H1 (cell line): ENCODE measurements around the gene ZNF620. TPM values are rescaled to one million over a fixed set of nuclear protein-coding genes. Genes with fewer than 3 reads are reported as not detected.

ENCODE experiments used
- CTCF ChIA-PET: fragments of 300-600 bp; sonication (Branson Sonifier 250); formaldehyde crosslinking; loops from one replicate; lab custom pipeline; 2021; ENCODE audit not compliant: partially characterized antibody; lab: Charles Lee
- POLR2A ChIA-PET: fragments of 300-600 bp; sonication (Branson Sonifier 250); formaldehyde crosslinking; loops from one replicate; lab custom pipeline; 2021; ENCODE audit warnings: inconsistent platforms; ENCODE audit not compliant: partially characterized antibody; lab: Charles Lee
- DNase-seq, 2 experiments: peaks; one replicate each; pipeline versions ENCODE4 v3.0.0 to v3.0.0-alpha.2; 2010 to 2022; ENCODE audit warnings: low spot score in 2 of 2, low read depth in 1 of 2, mixed read lengths in 1 of 2
- FAIRE-seq: peaks from 2 replicates; lab custom pipeline; 2011; peaks lifted over from hg19 to GRCh38; lab: Jason Lieb, UNC
- H2AFZ ChIP-seq: 2 replicates; pipeline ENCODE4 v1.8.1; 2012; ENCODE audit warnings: low read length, inconsistent platforms
- H2AK5ac ChIP-seq: 2 replicates; pipeline ENCODE4 v1.6.1; 2013; ENCODE audit warnings: low read depth, low read length
- H2BK120ac ChIP-seq: replicated peaks from 2 replicates; pipeline ENCODE3; 2013; ENCODE audit warnings: low read depth, low read length, inconsistent platforms
- H2BK12ac ChIP-seq: 2 replicates; pipeline ENCODE4 v1.6.1; 2013; ENCODE audit warnings: low read depth, low read length
- H2BK15ac ChIP-seq: 2 replicates; pipeline ENCODE4 v1.6.1; 2013; ENCODE audit warnings: low read length
- H2BK20ac ChIP-seq: 2 replicates; pipeline ENCODE4 v1.6.1; 2013; ENCODE audit warnings: low read length
- H2BK5ac ChIP-seq: 2 replicates; pipeline ENCODE4 v1.6.1; 2013; ENCODE audit warnings: low read depth, low read length
- H3K14ac ChIP-seq: 2 replicates; pipeline ENCODE4 v1.6.1; 2013; ENCODE audit warnings: inconsistent platforms; ENCODE audit not compliant: insufficient read length
- H3K18ac ChIP-seq: 2 replicates; pipeline ENCODE4 v1.6.1; 2013; ENCODE audit warnings: low read length; ENCODE audit errors: extremely low read depth
- H3K23ac ChIP-seq: 2 replicates; pipeline ENCODE4 v1.6.1; 2013; ENCODE audit warnings: inconsistent platforms; ENCODE audit not compliant: insufficient read length
- H3K23me2 ChIP-seq: 2 replicates; pipeline ENCODE4 v1.6.1; 2013; ENCODE audit warnings: low read depth, low read length
- H3K27ac ChIP-seq: 2 replicates; pipeline ENCODE4 v1.6.1; 2011; ENCODE audit warnings: low read depth, low read length, inconsistent platforms
- H3K27me3 ChIP-seq, 4 experiments: replicated peaks in 1 of 4; 1 replicate in 1 of 4; 2 replicates in 3 of 4; pipeline versions ENCODE4 v1.6.1 to v1.8.1; 2011 to 2013; ENCODE audit warnings: low read length in 3 of 4, mild to moderate bottlenecking in 3 of 4, inconsistent platforms in 2 of 4, mixed read lengths in 2 of 4, moderate library complexity in 1 of 4; ENCODE audit not compliant: control insufficient read depth in 3 of 4, insufficient read depth in 3 of 4; ENCODE audit errors: extremely low read depth in 1 of 4
- H3K36me3 ChIP-seq, 4 experiments: 2 replicates each; pipeline versions ENCODE4 v1.6.1 to v1.8.1; 2011 to 2013; ENCODE audit warnings: mild to moderate bottlenecking in 4 of 4, low read length in 3 of 4, moderate library complexity in 2 of 4, control low read depth in 1 of 4, inconsistent platforms in 1 of 4; ENCODE audit not compliant: insufficient read depth in 4 of 4, control insufficient read depth in 2 of 4
- H3K4ac ChIP-seq: replicated peaks from 2 replicates; pipeline ENCODE3; 2013; ENCODE audit warnings: low read length, low read depth, mixed read lengths, inconsistent platforms; ENCODE audit not compliant: insufficient read length
- H3K4me1 ChIP-seq, 4 experiments: replicated peaks in 1 of 4; 1 replicate in 1 of 4; 2 replicates in 3 of 4; pipeline versions ENCODE4 v1.6.1 to v1.8.1; 2011 to 2013; ENCODE audit warnings: low read length in 3 of 4, inconsistent platforms in 2 of 4, mixed read lengths in 1 of 4; ENCODE audit not compliant: insufficient read depth in 4 of 4, control insufficient read depth in 3 of 4
- H3K4me2 ChIP-seq, 2 experiments: 2 replicates each; pipeline versions ENCODE4 v1.6.1 to v1.8.1; 2011 to 2013; ENCODE audit warnings: low read depth in 2 of 2, low read length in 2 of 2, control low read depth in 1 of 2, inconsistent platforms in 1 of 2, mild to moderate bottlenecking in 1 of 2; ENCODE audit not compliant: insufficient read depth in 1 of 2
- H3K4me3 ChIP-seq, 4 experiments: fragments of 200-600, 300-600 bp in 1 of 4; sonication (generic), shearing (Covaris generic), sonication (Bioruptor Twin) in 1 of 4; 2 replicates each; pipeline versions ENCODE4 v1.5.1 to v1.8.1; 2011 to 2016; ENCODE audit warnings: low read length in 4 of 4, low read depth in 3 of 4, control low read depth in 2 of 4, inconsistent platforms in 2 of 4, mild to moderate bottlenecking in 2 of 4, mixed read lengths in 1 of 4, moderate library complexity in 1 of 4; ENCODE audit not compliant: insufficient read depth in 2 of 4; ENCODE audit errors: extremely low read depth in 1 of 4
- H3K56ac ChIP-seq: replicated peaks from 2 replicates; pipeline ENCODE3; 2013; ENCODE audit warnings: low read depth, mild to moderate bottlenecking, mixed read lengths, low read length, inconsistent platforms; ENCODE audit not compliant: insufficient read length
- H3K79me1 ChIP-seq: 2 replicates; pipeline ENCODE4 v1.6.1; 2013; ENCODE audit warnings: low read depth, low read length, control low read depth
- H3K79me2 ChIP-seq, 2 experiments: 2 replicates each; pipeline versions ENCODE4 v1.6.1 to v1.8.1; 2012 to 2013; ENCODE audit warnings: low read length in 2 of 2, mild to moderate bottlenecking in 2 of 2, inconsistent platforms in 1 of 2; ENCODE audit not compliant: insufficient read depth in 2 of 2, control insufficient read depth in 1 of 2
- H3K9ac ChIP-seq, 4 experiments: replicated peaks in 1 of 4; 1 replicate in 1 of 4; 2 replicates in 3 of 4; pipeline versions ENCODE4 v1.6.1 to v1.8.1; 2011 to 2013; ENCODE audit warnings: low read depth in 3 of 4, low read length in 3 of 4, control low read depth in 2 of 4, mild to moderate bottlenecking in 2 of 4, moderate library complexity in 2 of 4, inconsistent platforms in 1 of 4; ENCODE audit errors: extremely low read depth in 1 of 4
- H3K9me3 ChIP-seq, 2 experiments: 2 replicates each; pipeline versions ENCODE4 v1.6.1 to v1.8.1; 2012 to 2013; ENCODE audit warnings: mild to moderate bottlenecking in 2 of 2, moderate library complexity in 2 of 2, control low read depth in 1 of 2, inconsistent platforms in 1 of 2, low read depth in 1 of 2, low read length in 1 of 2, mixed read lengths in 1 of 2; ENCODE audit not compliant: insufficient read depth in 2 of 2
- H4K20me1 ChIP-seq, 2 experiments: replicated peaks in 1 of 2; 2 replicates each; pipeline versions ENCODE3 to v1.8.1; 2011 to 2013; ENCODE audit warnings: inconsistent platforms in 2 of 2, low read length in 2 of 2, mild to moderate bottlenecking in 1 of 2; ENCODE audit not compliant: insufficient read depth in 2 of 2, control insufficient read depth in 1 of 2
- H4K5ac ChIP-seq: 2 replicates; pipeline ENCODE4 v1.6.1; 2013; ENCODE audit warnings: low read length, low read depth, mixed read lengths, inconsistent platforms; ENCODE audit not compliant: insufficient read length
- H4K8ac ChIP-seq: 2 replicates; pipeline ENCODE4 v1.8.0; 2013; ENCODE audit warnings: mild to moderate bottlenecking, moderate library complexity, low read length, inconsistent platforms; ENCODE audit not compliant: insufficient read depth; ENCODE audit errors: extremely low read depth
- H4K91ac ChIP-seq: replicated peaks from 2 replicates; pipeline ENCODE3; 2013; ENCODE audit warnings: low read length, mixed read lengths, inconsistent platforms; ENCODE audit not compliant: insufficient read length
- ATF2 ChIP-seq: IDR thresholded peaks from 2 replicates; pipeline ENCODE4 v1.6.1; 2012; ENCODE audit warnings: low read length, inconsistent platforms
- KDM1A ChIP-seq: fragments of 200-600, 300-600 bp; sonication (generic); IDR thresholded peaks from 2 replicates; pipeline ENCODE4 v1.7.1; 2016; ENCODE audit warnings: mild to moderate bottlenecking, low read length, borderline replicate concordance
- NRF1 ChIP-seq: IDR thresholded peaks from 2 replicates; pipeline ENCODE4 v1.6.1; 2011; ENCODE audit warnings: mild to moderate bottlenecking, low read depth, low read length, improper control_type of control experiment
- POU5F1 ChIP-seq: IDR thresholded peaks from 2 replicates; pipeline ENCODE4 v1.6.1; 2011; ENCODE audit warnings: low read depth, mild to moderate bottlenecking, low read length, moderate library complexity
- ZNF274 ChIP-seq: IDR thresholded peaks from 2 replicates; pipeline ENCODE4 v1.7.0; 2012; ENCODE audit warnings: low read length, borderline replicate concordance; ENCODE audit errors: extremely low read depth
- WGBS, 2 experiments: shearing (Covaris generic) in 1 of 2; methylation state at CpG; one replicate each; pipeline versions ENCODE4 v1.1.6 to v1.1.7; 2013 to 2015; ENCODE audit warnings: low lambda C conversion rate in 2 of 2, mixed read lengths in 2 of 2, inconsistent platforms in 1 of 2, low coverage in 1 of 2, missing lambda C conversion rate in 1 of 2; ENCODE audit not compliant: insufficient replicate concordance in 2 of 2, insufficient coverage in 1 of 2, insufficient read length in 1 of 2; ENCODE audit errors: extremely low coverage in 1 of 2, missing lambda C conversion rate in 1 of 2; 5-methylcytosine and 5-hydroxymethylcytosine counted together
- polyA plus RNA-seq, 7 experiments: library from polyadenylated mRNA; depleted of rRNA in 3 of 7; stranded (reverse) in 5 of 7; unstranded in 2 of 7; fragments of >200 nt in 5 of 7; fragments of 200-250 nt in 2 of 7; gene quantifications; 1 replicate in 5 of 7; 2 replicates in 1 of 7; 4 replicates in 1 of 7; pipeline versions ENCODE4 v1.2.1 to v1.2.3, GENCODE V29; 2011 to 2013; ENCODE audit warnings: missing spikeins in 2 of 7, mixed read lengths in 2 of 7
- total RNA-seq: library from RNA; stranded (reverse); fragmentation: NEBNext Ultra II Directional; extraction: Animal tissue kit (Norgen Biotek cat#: 25700); gene quantifications from 2 replicates; pipeline ENCODE4 v1.2.1, GENCODE V29; 2021

The ZNF620 gene
- total and polyA plus RNA-seq, 2 of the 8 experiments (the other 6 are each of a cell fraction or from before 2014, with no cell fraction given) = 5.1 to 20.2 TPM

- Histone ChIP-seq H2BK20ac (no peak overlapping the region), H2BK5ac (no peak overlapping the region), H3K9me3 (no peaks in the 10 kb centered on the region), H3K4ac (no peak overlapping the region), H3K36me3 (peaks cover 3 to 24% (median 14%) of the 10 kb centered on the region in 4 experiments; a peak in 7 of 8 replicates), H2AFZ (no peak overlapping the region), H3K4me2 (no peak overlapping the region), H3K27ac (no peak overlapping the region), H4K5ac (no peak overlapping the region), H3K79me2 (no peaks in the 10 kb centered on the region), H3K4me1 (no peaks in the 10 kb centered on the region), H3K79me1 (no peaks in the 10 kb centered on the region), H3K18ac (no peak overlapping the region), H3K4me3 (no peak overlapping the region), H4K91ac (no peak overlapping the region), H3K56ac (no peak overlapping the region), H2AK5ac (no peak overlapping the region), H2BK12ac (no peak overlapping the region), H3K23ac (no peak overlapping the region), H2BK15ac (no peak overlapping the region), H3K14ac (no peak overlapping the region), H3K23me2 (no peaks in the 10 kb centered on the region; the same call in 1 of the 2 replicates), H3K27me3 (no peaks in the 10 kb centered on the region), H3K9ac (no peak overlapping the region), H4K20me1 (no peaks in the 10 kb centered on the region), H4K8ac (no peak overlapping the region), H2BK120ac (no peak overlapping the region)
- ChIA-PET POLR2A (interaction anchor here (1.8 kb wide), 1 partner anchor 13 kb away, joined by 7 read pairs; the partner anchor contains the start of gene ZNF620), CTCF (no interaction called here)
- 84 to 100% methylated on average over 1 of the region's 1 CpG for WGBS, 2 experiments
- TF ChIP-seq KDM1A (no peak), ZNF274 (no peak), ATF2 (no peak), POU5F1 (no peak), NRF1 (no peak)
- no peak for FAIRE-seq
- no peak for DNase-seq
These were observed 13.0 kb downstream of the ZNF620 start for GRCh38 chr3:40518848-40519247.
